IMR-90 (cell line): ENCODE measurements around the gene FAM168A. TPM values are rescaled to one million over a fixed set of nuclear protein-coding genes. Genes with fewer than 3 reads are reported as not detected.

Experiments
- ATAC-seq: fragments of 200-7000 bp; cut with Tn5 transposase; 2 replicates; pipeline ENCODE4 v1.9.1; 2020; ENCODE audit warnings: low read depth, mild to moderate bottlenecking, moderate library complexity
- BruUV-seq: library from RNA; stranded (reverse); fragments of 400-500 nt; replicated peaks from 2 replicates; lab custom pipeline; 2021; lab: Mats Ljungman, UMichigan
- CTCF ChIA-PET: fragments of 300-600 bp; formaldehyde crosslinking; extraction: SDS; loops from one replicate; lab custom pipeline; 2021; ENCODE audit warnings: antibody characterized with exemption; lab: Yijun Ruan, JAX
- POLR2A ChIA-PET: fragments of 300-600 bp; sonication (Branson Sonifier 250); formaldehyde crosslinking; loops from one replicate; lab custom pipeline; 2022; ENCODE audit warnings: antibody characterized with exemption; ENCODE audit not compliant: unreplicated experiment; lab: Charles Lee
- DNase-seq: peaks from one replicate; pipeline ENCODE4 v3.0.0; 2013
- H2AFZ ChIP-seq: replicated peaks from 2 replicates; pipeline ENCODE3; 2013; ENCODE audit warnings: low read length, mild to moderate bottlenecking; ENCODE audit not compliant: poor library complexity
- H2AK5ac ChIP-seq: 2 replicates; pipeline ENCODE4 v1.6.1; 2013; ENCODE audit warnings: low read depth, low read length, inconsistent platforms
- H2AK9ac ChIP-seq: replicated peaks from 2 replicates; pipeline ENCODE3; 2013; ENCODE audit warnings: mild to moderate bottlenecking, low read depth, low read length, moderate library complexity; ENCODE audit not compliant: poor library complexity
- H2BK120ac ChIP-seq: 2 replicates; pipeline ENCODE4 v1.6.1; 2013; ENCODE audit warnings: low read depth, low read length, inconsistent platforms
- H2BK15ac ChIP-seq: 3 replicates; pipeline ENCODE4 v1.6.1; 2013; ENCODE audit warnings: low read depth, low read length, inconsistent platforms
- H2BK20ac ChIP-seq: 2 replicates; pipeline ENCODE4 v1.6.1; 2013; ENCODE audit warnings: low read depth, mild to moderate bottlenecking, inconsistent platforms, low read length, moderate library complexity
- H2BK5ac ChIP-seq: 2 replicates; pipeline ENCODE4 v1.6.1; 2013; ENCODE audit warnings: mild to moderate bottlenecking, low read depth, low read length, inconsistent platforms; ENCODE audit not compliant: poor library complexity, severe bottlenecking
- H3K14ac ChIP-seq: replicated peaks from 2 replicates; pipeline ENCODE4 v1.6.1; 2013; ENCODE audit warnings: low read depth, low read length, inconsistent platforms
- H3K18ac ChIP-seq: 2 replicates; pipeline ENCODE4 v1.6.1; 2013; ENCODE audit warnings: low read depth, low read length, control low read depth
- H3K23ac ChIP-seq: 2 replicates; pipeline ENCODE4 v1.6.1; 2013; ENCODE audit warnings: low read depth, low read length, inconsistent platforms
- H3K27ac ChIP-seq: 2 replicates; pipeline ENCODE4 v1.5.1; 2013; ENCODE audit warnings: mild to moderate bottlenecking, control low read depth, low read length; ENCODE audit not compliant: insufficient read depth
- H3K27me3 ChIP-seq: 2 replicates; pipeline ENCODE4 v1.6.1; 2013; ENCODE audit warnings: low read length; ENCODE audit not compliant: control insufficient read depth, insufficient read depth
- H3K36me3 ChIP-seq: 2 replicates; pipeline ENCODE4 v1.6.1; 2013; ENCODE audit warnings: low read length, mixed read lengths; ENCODE audit not compliant: control insufficient read depth, insufficient read depth
- H3K4ac ChIP-seq: 2 replicates; pipeline ENCODE4 v1.6.1; 2013; ENCODE audit warnings: low read depth, low read length, inconsistent platforms
- H3K4me1 ChIP-seq: 2 replicates; pipeline ENCODE4 v1.6.1; 2013; ENCODE audit warnings: low read length, mixed read lengths; ENCODE audit not compliant: control insufficient read depth, insufficient read depth
- H3K4me2 ChIP-seq: 2 replicates; pipeline ENCODE4 v1.6.1; 2013; ENCODE audit warnings: low read depth, mild to moderate bottlenecking, control low read depth, low read length, moderate library complexity
- H3K4me3 ChIP-seq: 2 replicates; pipeline ENCODE4 v1.5.1; 2013; ENCODE audit warnings: low read depth, mild to moderate bottlenecking, control low read depth, low read length, moderate library complexity; ENCODE audit not compliant: insufficient read depth
- H3K56ac ChIP-seq: 2 replicates; pipeline ENCODE4 v1.6.1; 2013; ENCODE audit warnings: low read length, inconsistent platforms; ENCODE audit not compliant: insufficient read depth; ENCODE audit errors: extremely low read depth
- H3K79me1 ChIP-seq, 2 experiments: 2 replicates each; pipeline ENCODE4 v1.6.1; 2013; ENCODE audit warnings: low read length in 2 of 2, inconsistent platforms in 1 of 2, low read depth in 1 of 2
- H3K9ac ChIP-seq: 2 replicates; pipeline ENCODE4 v1.6.1; 2013; ENCODE audit warnings: low read depth, low read length, control low read depth
- H3K9me1 ChIP-seq: 2 replicates; pipeline ENCODE4 v1.6.1; 2013; ENCODE audit warnings: low read length, inconsistent platforms; ENCODE audit not compliant: insufficient read depth
- H3K9me3 ChIP-seq: 2 replicates; pipeline ENCODE4 v1.6.1; 2013; ENCODE audit warnings: low read length; ENCODE audit not compliant: control insufficient read depth, insufficient read depth
- H4K20me1 ChIP-seq: 2 replicates; pipeline ENCODE4 v1.6.1; 2013; ENCODE audit warnings: low read length, inconsistent platforms; ENCODE audit not compliant: insufficient read depth
- H4K5ac ChIP-seq: 2 replicates; pipeline ENCODE4 v1.6.1; 2013; ENCODE audit warnings: mild to moderate bottlenecking, low read depth, low read length, control low read depth
- H4K8ac ChIP-seq, 2 experiments: 2 replicates each; pipeline ENCODE4 v1.6.1; 2013; ENCODE audit warnings: low read depth in 2 of 2, low read length in 2 of 2, control low read depth in 1 of 2, inconsistent platforms in 1 of 2
- H4K91ac ChIP-seq: 2 replicates; pipeline ENCODE4 v1.6.1; 2013; ENCODE audit warnings: low read depth, low read length, inconsistent platforms; ENCODE audit not compliant: insufficient read depth
- BHLHE40 ChIP-seq: fragments of 150-350 bp; IDR thresholded peaks from 2 replicates; pipeline ENCODE4 v1.6.1; 2016; ENCODE audit warnings: mild to moderate bottlenecking, low read depth, low read length
- CEBPB ChIP-seq: IDR thresholded peaks from 2 replicates; pipeline ENCODE4 v1.6.1; 2012; ENCODE audit warnings: low read depth, low read length, improper control_type of control experiment
- CHD1 ChIP-seq: IDR thresholded peaks from 2 replicates; pipeline ENCODE4 v1.6.1; 2012; ENCODE audit warnings: low read depth, low read length, improper control_type of control experiment
- CTCF ChIP-seq: conservative IDR thresholded peaks from 2 replicates; pipeline ENCODE4 v1.5.1; 2012; ENCODE audit warnings: mild to moderate bottlenecking, low read depth, low read length, improper control_type of control experiment
- MAFK ChIP-seq: IDR thresholded peaks from 2 replicates; pipeline ENCODE4 v1.6.1; 2012; ENCODE audit warnings: low read depth, low read length, improper control_type of control experiment
- MAZ ChIP-seq: IDR thresholded peaks from 2 replicates; pipeline ENCODE4 v1.6.1; 2012; ENCODE audit warnings: low read depth, mild to moderate bottlenecking, low read length, improper control_type of control experiment, moderate library complexity, borderline replicate concordance
- MXI1 ChIP-seq: IDR thresholded peaks from 2 replicates; pipeline ENCODE4 v1.6.1; 2012; ENCODE audit warnings: low read depth, mild to moderate bottlenecking, low read length, moderate library complexity, borderline replicate concordance
- NFE2L2 ChIP-seq: fragments of 150-350 bp; IDR thresholded peaks from 2 replicates; pipeline ENCODE4 v1.6.1; 2016; ENCODE audit warnings: low read depth, mild to moderate bottlenecking, low read length
- POLR2A ChIP-seq: IDR thresholded peaks from 2 replicates; pipeline ENCODE4 v1.6.1; 2012; ENCODE audit warnings: mild to moderate bottlenecking, low read depth, low read length
- RAD21 ChIP-seq: IDR thresholded peaks from 2 replicates; pipeline ENCODE4 v1.6.1; 2012; ENCODE audit warnings: low read length, improper control_type of control experiment
- USF2 ChIP-seq: fragments of 150-350 bp; IDR thresholded peaks from 2 replicates; pipeline ENCODE4 v1.6.1; 2017; ENCODE audit warnings: mild to moderate bottlenecking, antibody characterized with exemption, low read length, low read depth
- WGBS, 2 experiments: methylation state at CpG; one replicate each; pipeline versions ENCODE4 v1.1.5 to v1.1.7; 2013; ENCODE audit warnings: missing lambda C conversion rate in 2 of 2; ENCODE audit not compliant: insufficient read length in 1 of 2; ENCODE audit errors: extremely low coverage in 2 of 2; 5-methylcytosine and 5-hydroxymethylcytosine counted together
- dilution Hi-C: fragments of 300-500 bp; cut with HindIII; formaldehyde crosslinking; loops from one replicate; pipeline ENCODE4 v1.14.3; 2018; ENCODE audit warnings: low sequenced_read_pairs; ENCODE audit not compliant: unreplicated experiment
- in situ Hi-C: fragments of 300-500 bp; cut with MboI; formaldehyde crosslinking; loops from 3 replicates; pipeline ENCODE4 v1.14.3; 2019; ENCODE audit warnings: low sequenced_read_pairs, inconsistent platforms, mixed read lengths
- intact Hi-C: fragments of 100-400 bp; cut with micrococcal nuclease; formaldehyde crosslinking; loops from 2 replicates; pipeline ENCODE4 v1.10.0; 2022
- polyA plus RNA-seq, 3 experiments: library from polyadenylated mRNA; depleted of rRNA; stranded (reverse); fragments of >200 nt; gene quantifications; 2 replicates each; pipeline ENCODE4 v1.2.3, GENCODE V29; 2012; ENCODE audit warnings: low replicate concordance in 1 of 3
- total RNA-seq: library from RNA; depleted of rRNA; stranded (reverse); fragments of >200 nt; gene quantifications from 2 replicates; pipeline ENCODE4 v1.2.3, GENCODE V29; 2012
- TF ChIP-seq, protein P1 (sequence below): fragments of 150-350 bp; IDR thresholded peaks from 2 replicates; pipeline ENCODE4 v1.6.1; 2016; ENCODE audit warnings: low read depth, mild to moderate bottlenecking, low read length, moderate library complexity, borderline replicate concordance

The FAM168A gene
- total and polyA plus RNA-seq, 2 of the 4 experiments (the other 2 are of a cell fraction) = 13.1 to 22.8 TPM

- no peak overlapping the region for H3K4me2 ChIP-seq
- ATAC-seq (no peak), DNase-seq (no peak)
- no peak overlapping the region for H2BK120ac ChIP-seq
- POLR2A ChIA-PET = no interaction called here
- H2BK15ac ChIP-seq = no peak overlapping the region
- H3K9me3 ChIP-seq = no peaks in the 10 kb centered on the region
- CTCF ChIA-PET = no interaction called here
- H3K4me1 ChIP-seq = peaks cover 24% of the 10 kb centered on the region; the same call in 1 of the 2 replicates
- dilution Hi-C loops = no loop called here
- no peak overlapping the region for H4K5ac ChIP-seq
- no peak overlapping the region for H4K8ac ChIP-seq
- H3K56ac ChIP-seq = no peak overlapping the region
- no peak overlapping the region for H3K27ac ChIP-seq
- H4K20me1 ChIP-seq = peaks cover 59% of the 10 kb centered on the region; the same call in 1 of the 2 replicates
- H3K36me3 ChIP-seq = no peaks in the 10 kb centered on the region
- H2BK20ac ChIP-seq = no peak overlapping the region
- no peak overlapping the region for H4K91ac ChIP-seq
- no peak overlapping the region for H2BK5ac ChIP-seq
- BruUV-seq = no TSS peak
- H3K27me3 ChIP-seq = no peaks in the 10 kb centered on the region
- H3K9me1 ChIP-seq = peaks cover 14% of the 10 kb centered on the region; the same call in 1 of the 2 replicates
- intact Hi-C loops = no loop called here
- H3K9ac ChIP-seq = no peak overlapping the region
- H3K14ac ChIP-seq = no peak overlapping the region
- H2AK9ac ChIP-seq = no peak overlapping the region
- H3K79me1 ChIP-seq = peaks cover 31 to 76% of the 10 kb centered on the region in 2 experiments
- H3K23ac ChIP-seq = no peak overlapping the region
- in situ Hi-C loops = no loop called here
- no peak overlapping the region for H2AFZ ChIP-seq
- no peak overlapping the region for H3K4me3 ChIP-seq
- no peak overlapping the region for H3K4ac ChIP-seq
- TF ChIP-seq, protein P1, sequence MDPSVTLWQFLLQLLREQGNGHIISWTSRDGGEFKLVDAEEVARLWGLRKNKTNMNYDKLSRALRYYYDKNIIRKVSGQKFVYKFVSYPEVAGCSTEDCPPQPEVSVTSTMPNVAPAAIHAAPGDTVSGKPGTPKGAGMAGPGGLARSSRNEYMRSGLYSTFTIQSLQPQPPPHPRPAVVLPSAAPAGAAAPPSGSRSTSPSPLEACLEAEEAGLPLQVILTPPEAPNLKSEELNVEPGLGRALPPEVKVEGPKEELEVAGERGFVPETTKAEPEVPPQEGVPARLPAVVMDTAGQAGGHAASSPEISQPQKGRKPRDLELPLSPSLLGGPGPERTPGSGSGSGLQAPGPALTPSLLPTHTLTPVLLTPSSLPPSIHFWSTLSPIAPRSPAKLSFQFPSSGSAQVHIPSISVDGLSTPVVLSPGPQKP = no peak
- TF ChIP-seq CHD1 (no peak), POLR2A (no peak), CTCF (no peak), USF2 (no peak), NFE2L2 (no peak), MAZ (no peak), BHLHE40 (no peak), RAD21 (no peak), CEBPB (no peak), MXI1 (no peak), MAFK (no peak)
- no peak overlapping the region for H3K18ac ChIP-seq
- H2AK5ac ChIP-seq = no peak overlapping the region
- WGBS, 2 experiments = no CpG with 5 or more reads among the region's 4 CpGs
Observed at GRCh38 chr11:73380897-73381410, 217.0 kb downstream of the FAM168A start.
